Thoracic aorta (tissue), 2 donors: ENCODE data around the gene ANP32B. TPM values are rescaled to one million over a fixed set of nuclear protein-coding genes. Genes with fewer than 3 reads are reported as not detected.
A peak's percentile ranks its signal among the peaks of the same experiment; 100 is the strongest.

Source experiments
- ATAC-seq: fragments of 150-250 bp; one replicate; pipeline ENCODE4 v1.8.0; 2017; ENCODE audit warnings: low read depth; ENCODE audit not compliant: insufficient number of reproducible peaks, low FRiP score
- DNase-seq: peaks from one replicate; pipeline ENCODE4 v3.0.0-alpha.2; 2020; ENCODE audit warnings: low spot score
- H3K27ac ChIP-seq, 2 donors: fragments of 200-600 bp; sonication (generic); 1 replicate in 1 of 2; 2 replicates in 1 of 2; pipeline ENCODE4 v1.5.1; 2016; ENCODE audit warnings: mild to moderate bottlenecking in 2 of 2, moderate library complexity in 2 of 2
- H3K27me3 ChIP-seq: fragments of 200-600 bp; sonication (generic); replicated peaks from 2 replicates; pipeline ENCODE4 v1.6.0; 2016; ENCODE audit warnings: mild to moderate bottlenecking; ENCODE audit not compliant: insufficient read depth
- H3K36me3 ChIP-seq: fragments of 200-600 bp; sonication (generic); one replicate; pipeline ENCODE4 v1.5.1; 2016
- H3K4me1 ChIP-seq, 2 donors: fragments of 200-600 bp; sonication (generic); 1 replicate in 1 of 2; 2 replicates in 1 of 2; pipeline versions ENCODE4 v1.5.1 to v1.6.0; 2016; ENCODE audit warnings: low read depth in 2 of 2, mild to moderate bottlenecking in 1 of 2; ENCODE audit not compliant: control insufficient read depth in 1 of 2
- H3K4me3 ChIP-seq: fragments of 200-600 bp; sonication (generic); 2 replicates; pipeline ENCODE4 v1.5.1; 2016; ENCODE audit warnings: mild to moderate bottlenecking
- H3K9me3 ChIP-seq: fragments of 200-600 bp; sonication (generic); 2 replicates; pipeline ENCODE4 v1.5.1; 2016
- total RNA-seq, 2 donors: library from RNA; depleted of rRNA; stranded (reverse); fragments of >200 nt; gene quantifications; one replicate each; pipeline versions ENCODE4 v1.1.0 to v1.2.3, GENCODE V29; 2016
- TF ChIP-seq, protein P1 (sequence below): fragments of 200-600 bp; sonication (generic); IDR thresholded peaks from one replicate; pipeline ENCODE4 v1.5.1; 2019; ENCODE audit warnings: antibody characterized with exemption

The ANP32B gene
- total RNA-seq, 2 donors from 2014 or later: 23.3 to 65.7 TPM

DNA sequence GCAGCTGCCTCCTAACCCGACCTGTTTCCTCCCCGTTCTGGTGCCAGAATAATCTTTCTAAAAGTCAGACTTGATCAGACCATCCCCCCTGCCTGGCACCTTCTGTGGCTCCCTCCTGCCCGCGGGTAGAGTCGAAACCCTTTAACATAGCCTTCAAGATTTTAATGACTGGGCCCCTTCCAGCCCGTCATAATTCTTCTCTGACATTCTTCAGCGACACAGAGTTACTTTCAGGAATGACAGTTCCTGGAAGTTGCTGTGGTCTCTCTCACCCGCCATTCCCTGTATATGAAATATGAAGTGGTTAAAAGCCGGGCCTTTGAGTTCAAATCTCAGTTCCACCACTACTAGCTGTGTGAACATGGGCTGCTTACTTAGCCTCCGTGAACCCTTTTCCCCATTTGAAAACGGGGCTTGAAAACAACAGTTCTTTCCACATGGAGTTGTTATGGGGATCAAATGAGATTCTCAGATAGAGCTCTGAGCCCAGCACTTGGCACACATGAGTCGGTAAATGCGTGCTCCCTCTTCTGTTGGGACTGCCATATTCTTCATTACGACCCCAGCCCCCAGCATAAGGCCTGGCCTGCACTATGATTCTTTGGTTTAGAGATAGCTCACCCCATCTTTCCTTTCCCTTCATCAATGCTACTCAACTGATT is 74.1 kb downstream of the ANP32B start:
- Histone ChIP-seq H3K4me1 (peaks cover 5 to 26% of the 10 kb centered on the region in 2 donors), H3K36me3 (no peaks in the 10 kb centered on the region), H3K27me3 (no peaks in the 10 kb centered on the region), H3K9me3 (no peaks in the 10 kb centered on the region), H3K4me3 (peak overlapping the region; percentile 90), H3K27ac (peak overlapping the region; percentile 90 to 96)
- peak; percentile 10 for ATAC-seq
- DNase-seq: no peak
- TF ChIP-seq, protein P1, sequence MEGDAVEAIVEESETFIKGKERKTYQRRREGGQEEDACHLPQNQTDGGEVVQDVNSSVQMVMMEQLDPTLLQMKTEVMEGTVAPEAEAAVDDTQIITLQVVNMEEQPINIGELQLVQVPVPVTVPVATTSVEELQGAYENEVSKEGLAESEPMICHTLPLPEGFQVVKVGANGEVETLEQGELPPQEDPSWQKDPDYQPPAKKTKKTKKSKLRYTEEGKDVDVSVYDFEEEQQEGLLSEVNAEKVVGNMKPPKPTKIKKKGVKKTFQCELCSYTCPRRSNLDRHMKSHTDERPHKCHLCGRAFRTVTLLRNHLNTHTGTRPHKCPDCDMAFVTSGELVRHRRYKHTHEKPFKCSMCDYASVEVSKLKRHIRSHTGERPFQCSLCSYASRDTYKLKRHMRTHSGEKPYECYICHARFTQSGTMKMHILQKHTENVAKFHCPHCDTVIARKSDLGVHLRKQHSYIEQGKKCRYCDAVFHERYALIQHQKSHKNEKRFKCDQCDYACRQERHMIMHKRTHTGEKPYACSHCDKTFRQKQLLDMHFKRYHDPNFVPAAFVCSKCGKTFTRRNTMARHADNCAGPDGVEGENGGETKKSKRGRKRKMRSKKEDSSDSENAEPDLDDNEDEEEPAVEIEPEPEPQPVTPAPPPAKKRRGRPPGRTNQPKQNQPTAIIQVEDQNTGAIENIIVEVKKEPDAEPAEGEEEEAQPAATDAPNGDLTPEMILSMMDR: no peak

- H3K36me3 ChIP-seq: peaks cover 13% of the 10 kb centered on the region
- no peak for ATAC-seq
Measured at GRCh38 chr9:98062161-98062560, 79.0 kb downstream of the ANP32B start.

DNA sequence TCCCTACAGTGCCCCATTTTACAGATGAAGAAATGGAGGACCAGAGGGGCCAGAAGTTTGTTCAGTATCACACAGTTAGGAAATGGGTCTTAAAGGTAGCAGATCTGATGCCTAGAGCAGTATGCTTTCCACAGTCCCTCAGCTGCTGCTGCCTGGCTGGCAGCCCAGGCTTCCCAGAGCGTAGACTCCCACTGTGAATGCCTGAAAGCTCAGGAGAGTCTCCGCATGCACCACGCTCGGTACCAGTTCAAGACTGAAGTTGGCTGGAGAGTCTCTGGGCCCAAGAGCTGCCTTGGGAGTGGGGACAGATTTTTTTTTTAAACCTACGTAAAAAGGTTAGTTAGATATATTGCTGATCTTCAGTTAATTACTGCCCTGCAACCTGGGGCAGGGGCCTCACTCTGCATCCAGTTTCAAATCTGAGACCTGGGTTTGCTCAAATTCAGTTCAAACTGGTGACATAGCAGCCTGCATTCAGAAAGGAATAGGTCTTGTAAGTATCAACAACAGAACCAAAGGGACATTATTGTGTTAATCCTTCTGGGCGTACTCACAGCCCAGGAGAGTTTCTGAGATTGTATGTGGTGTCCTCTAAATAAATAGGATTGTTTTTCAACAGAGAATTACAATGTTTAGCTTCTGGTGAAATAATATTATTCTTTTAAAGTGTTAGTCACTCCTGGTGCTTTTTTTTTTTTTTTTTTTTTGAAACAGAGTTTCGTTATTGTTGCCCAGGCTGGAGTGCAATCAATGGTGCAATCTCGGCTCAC is 81.7 kb downstream of the ANP32B start:
- peaks cover 13% of the 10 kb centered on the region for H3K36me3 ChIP-seq

More at GRCh38 chr9:98062161-98062560, 79.0 kb downstream of the ANP32B start:
- TF ChIP-seq, protein P1: no peak
- Histone ChIP-seq H3K9me3 (no peaks in the 10 kb centered on the region), H3K27ac (no peak overlapping the region), H3K4me1 (peaks cover 5 to 21% of the 10 kb centered on the region in 2 donors), H3K4me3 (no peak overlapping the region), H3K27me3 (no peaks in the 10 kb centered on the region)
- DNase-seq: no peak

More for the DNA sequence above, 81.7 kb downstream of the ANP32B start:
- TF ChIP-seq, protein P1: no peak
- Histone ChIP-seq H3K27ac (no peak overlapping the region), H3K4me3 (no peak overlapping the region), H3K27me3 (no peaks in the 10 kb centered on the region), H3K9me3 (no peaks in the 10 kb centered on the region), H3K4me1 (no peaks in the 10 kb centered on the region)
- ATAC-seq: no peak
- no peak for DNase-seq

Other genes with a start within 250 kb of the ANP32B start
- under 1 TPM; 0.21 to 0.68 TPM for gene FOXE1, start 130.1 kb upstream of the ANP32B start, total RNA-seq
- 10 to 100 TPM; 22.2 to 28.6 TPM for gene TRMO, start 60.8 kb upstream of the ANP32B start, total RNA-seq
- gene HEMGN, start 45.2 kb upstream of the ANP32B start, total RNA-seq: under 1 TPM in 1 of 2 donors, not detected in 1; 0.42 TPM
- gene NANS, start 73.4 kb downstream of the ANP32B start, total RNA-seq: 10 to 100 TPM; 60.9 to 73.1 TPM
- 10 to 100 TPM in 1 of 2 donors, 1 to 10 TPM in 1; 5.9 to 22.5 TPM for gene TRIM14, start 135.9 kb downstream of the ANP32B start, total RNA-seq
- 1 to 10 TPM; 1.2 to 3.1 TPM for gene CORO2A, start 209.3 kb downstream of the ANP32B start, total RNA-seq